Stimulated activated CD4-positive, alpha-beta T cell treated with anti-CD3 and anti-CD28 coated beads, Interleukin-4, amount 100 ng/mL, for 1 hour (primary cell): ENCODE results near the gene PILRB.

Experiments
- DNase-seq: peaks from one replicate; pipeline ENCODE4 v3.0.0-alpha.2; 2020

PILRB gene

DNA sequence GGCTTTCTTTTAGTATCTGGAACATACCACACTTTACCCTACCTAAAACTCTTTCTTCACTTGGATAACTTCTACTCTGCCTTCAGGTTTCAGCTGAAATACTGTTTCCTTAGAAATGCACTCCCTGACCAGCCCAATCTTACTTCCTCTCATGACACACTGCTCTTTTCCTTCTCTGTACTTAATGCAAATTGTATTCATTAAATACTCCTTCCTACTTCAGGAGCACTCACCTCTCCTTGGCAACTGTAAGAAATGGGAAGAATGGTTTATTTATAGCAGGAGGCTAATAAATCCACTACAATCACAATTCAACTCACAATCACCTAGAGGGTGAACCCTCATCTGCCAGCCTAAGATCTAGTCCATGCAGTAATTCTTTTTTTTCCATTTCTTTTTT lies 55.4 kb downstream of the PILRB start:
- DNase-seq = no peak

- DNase-seq = no peak
Measured at GRCh38 chr7:100413889-100414288, 56.0 kb downstream of the PILRB start.

DNA sequence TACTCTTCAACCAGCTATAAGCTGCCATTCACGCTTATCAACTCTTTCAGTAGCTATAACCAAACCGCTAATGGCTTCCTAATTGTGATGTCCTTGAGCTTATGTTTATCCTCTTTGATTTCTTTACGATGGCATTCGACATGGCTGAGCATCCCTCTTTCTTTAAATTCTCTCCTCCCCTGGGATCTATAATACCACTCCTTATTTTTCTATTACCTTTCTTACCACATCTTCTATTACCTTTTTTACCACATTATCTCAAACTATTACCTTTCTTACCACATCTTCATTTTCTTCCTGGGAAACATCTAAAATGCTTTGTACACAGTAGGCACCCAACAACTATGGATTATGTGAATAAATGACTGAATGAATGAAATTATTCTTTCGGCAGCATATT lies 57.5 kb downstream of the PILRB start:
- no peak for DNase-seq
